HEK293 (cell line): ENCODE results near the gene RPS6KA5.

ENCODE experiments used
- CTCF ChIA-PET: fragments of 350-600 bp; formaldehyde crosslinking; extraction: SDS; loops from one replicate; lab custom pipeline; 2021; ENCODE audit warnings: antibody characterized with exemption; lab: Yijun Ruan, JAX
- POLR2A ChIA-PET: fragments of 300-600 bp; formaldehyde crosslinking; extraction: SDS; loops from one replicate; lab custom pipeline; 2020; ENCODE audit warnings: antibody characterized with exemption, inconsistent platforms; lab: Yijun Ruan, JAX
- H3K27ac ChIP-seq: fragments of 200-500 bp; sonication (Bioruptor generic); 2 replicates; pipeline ENCODE4 v1.5.1; 2014; ENCODE audit warnings: low read depth, low read length, control low read depth, inconsistent platforms; ENCODE audit errors: extremely low read depth
- H3K36me3 ChIP-seq, 2 experiments: fragments of 200-500 bp in 1 of 2; sonication (Bioruptor generic) in 1 of 2; 1 replicate in 1 of 2; 2 replicates in 1 of 2; pipeline ENCODE4 v1.5.1; 2014 to 2017; ENCODE audit warnings: inconsistent platforms in 2 of 2, low read length in 2 of 2; ENCODE audit not compliant: control insufficient read depth in 2 of 2, insufficient read depth in 1 of 2
- H3K4me1 ChIP-seq: fragments of 200-500 bp; sonication (Bioruptor generic); 2 replicates; pipeline ENCODE4 v1.5.1; 2014; ENCODE audit warnings: mild to moderate bottlenecking, low read length, inconsistent platforms; ENCODE audit not compliant: control insufficient read depth, insufficient read depth
- H3K4me3 ChIP-seq: 2 replicates; pipeline ENCODE4 v1.5.1; 2011; ENCODE audit warnings: low read depth, mild to moderate bottlenecking, control low read depth, low read length, moderate library complexity
- H3K9me3 ChIP-seq: fragments of 200-500 bp; sonication (Bioruptor generic); 2 replicates; pipeline ENCODE4 v1.5.1; 2014; ENCODE audit warnings: low read depth, low read length, inconsistent platforms; ENCODE audit not compliant: control insufficient read depth, insufficient read depth
- IKZF3 ChIP-seq: fragments of 450-650 bp; IDR thresholded peaks from 2 replicates; pipeline ENCODE4 v1.5.0; 2018; ENCODE audit warnings: missing biosample characterization, mild to moderate bottlenecking, missing genetic modification characterization, moderate library complexity
- KLF8 ChIP-seq: fragments of 450-650 bp; formaldehyde crosslinking; IDR thresholded peaks from 2 replicates; pipeline ENCODE4 v1.5.1; 2016; ENCODE audit warnings: missing biosample characterization, missing genetic modification characterization
- OVOL3 ChIP-seq: fragments of 450-650 bp; formaldehyde crosslinking; IDR thresholded peaks from 2 replicates; pipeline ENCODE4 v1.5.1; 2016; ENCODE audit warnings: missing biosample characterization, missing genetic modification characterization
- SP3 ChIP-seq: fragments of 450-650 bp; formaldehyde crosslinking; IDR thresholded peaks from 2 replicates; pipeline ENCODE4 v1.5.1; 2016; ENCODE audit warnings: missing biosample characterization, missing genetic modification characterization
- TCF7L2 ChIP-seq: IDR thresholded peaks from 2 replicates; pipeline ENCODE4 v1.6.1; 2011; ENCODE audit warnings: low read depth, mild to moderate bottlenecking, inconsistent platforms, low read length, moderate library complexity, borderline replicate concordance
- WT1 ChIP-seq: fragments of 450-650 bp; formaldehyde crosslinking; IDR thresholded peaks from 2 replicates; pipeline ENCODE4 v1.5.1; 2016; ENCODE audit warnings: missing biosample characterization, missing genetic modification characterization
- ZBTB8A ChIP-seq: fragments of 450-650 bp; formaldehyde crosslinking; IDR thresholded peaks from 2 replicates; pipeline ENCODE4 v1.5.1; 2016; ENCODE audit warnings: missing biosample characterization, missing genetic modification characterization
- ZFP41 ChIP-seq: fragments of 450-650 bp; formaldehyde crosslinking; IDR thresholded peaks from 2 replicates; pipeline ENCODE4 v1.5.1; 2016; ENCODE audit warnings: missing biosample characterization, missing genetic modification characterization, borderline replicate concordance
- ZNF133 ChIP-seq: fragments of 450-650 bp; formaldehyde crosslinking; IDR thresholded peaks from 2 replicates; pipeline ENCODE4 v1.5.1; 2016; ENCODE audit warnings: missing biosample characterization, missing genetic modification characterization
- ZNF146 ChIP-seq: fragments of 450-650 bp; formaldehyde crosslinking; IDR thresholded peaks from 2 replicates; pipeline ENCODE4 v1.5.1; 2016; ENCODE audit warnings: missing biosample characterization, missing genetic modification characterization
- ZNF16 ChIP-seq: fragments of 450-650 bp; formaldehyde crosslinking; IDR thresholded peaks from 2 replicates; pipeline ENCODE4 v1.5.1; 2016; ENCODE audit warnings: low read depth, missing biosample characterization, missing genetic modification characterization
- ZNF202 ChIP-seq: fragments of 450-650 bp; formaldehyde crosslinking; IDR thresholded peaks from 2 replicates; pipeline ENCODE4 v1.5.1; 2016; ENCODE audit warnings: missing biosample characterization, missing genetic modification characterization, borderline replicate concordance
- ZNF223 ChIP-seq: fragments of 450-650 bp; formaldehyde crosslinking; IDR thresholded peaks from 2 replicates; pipeline ENCODE4 v1.5.1; 2016; ENCODE audit warnings: missing biosample characterization, missing genetic modification characterization
- ZNF23 ChIP-seq: fragments of 450-650 bp; formaldehyde crosslinking; IDR thresholded peaks from 2 replicates; pipeline ENCODE4 v1.5.1; 2016; ENCODE audit warnings: missing biosample characterization, missing genetic modification characterization, borderline replicate concordance
- ZNF239 ChIP-seq: fragments of 450-650 bp; formaldehyde crosslinking; IDR thresholded peaks from 2 replicates; pipeline ENCODE4 v1.5.1; 2016; ENCODE audit warnings: missing biosample characterization, missing genetic modification characterization
- ZNF24 ChIP-seq: fragments of 450-650 bp; formaldehyde crosslinking; IDR thresholded peaks from 2 replicates; pipeline ENCODE4 v1.5.1; 2016; ENCODE audit warnings: missing biosample characterization, missing genetic modification characterization
- ZNF311 ChIP-seq: fragments of 450-650 bp; formaldehyde crosslinking; IDR thresholded peaks from 2 replicates; pipeline ENCODE4 v1.5.1; 2017; ENCODE audit warnings: missing biosample characterization, missing genetic modification characterization, borderline replicate concordance
- ZNF324 ChIP-seq: fragments of 450-650 bp; formaldehyde crosslinking; IDR thresholded peaks from 2 replicates; pipeline ENCODE4 v1.5.1; 2016; ENCODE audit warnings: missing biosample characterization, missing genetic modification characterization
- ZNF488 ChIP-seq: fragments of 450-650 bp; formaldehyde crosslinking; IDR thresholded peaks from 2 replicates; pipeline ENCODE4 v1.5.1; 2016; ENCODE audit warnings: missing biosample characterization, missing genetic modification characterization
- ZNF571 ChIP-seq: fragments of 450-650 bp; formaldehyde crosslinking; IDR thresholded peaks from 2 replicates; pipeline ENCODE4 v1.5.0; 2017; ENCODE audit warnings: missing biosample characterization, missing genetic modification characterization
- ZNF621 ChIP-seq: fragments of 450-650 bp; formaldehyde crosslinking; IDR thresholded peaks from 2 replicates; pipeline ENCODE4 v1.5.1; 2017; ENCODE audit warnings: missing biosample characterization, missing genetic modification characterization
- ZNF670 ChIP-seq: fragments of 450-650 bp; formaldehyde crosslinking; IDR thresholded peaks from 2 replicates; pipeline ENCODE4 v1.5.1; 2016; ENCODE audit warnings: missing biosample characterization, missing genetic modification characterization, low read depth
- ZNF747 ChIP-seq: fragments of 450-650 bp; formaldehyde crosslinking; IDR thresholded peaks from 2 replicates; pipeline ENCODE4 v1.5.1; 2016; ENCODE audit warnings: missing biosample characterization, missing genetic modification characterization
- TF ChIP-seq, protein P1 (sequence below): fragments of 450-650 bp; formaldehyde crosslinking; IDR thresholded peaks from 2 replicates; pipeline ENCODE4 v1.5.1; 2016; ENCODE audit warnings: missing biosample characterization, missing genetic modification characterization

RPS6KA5 gene

DNA sequence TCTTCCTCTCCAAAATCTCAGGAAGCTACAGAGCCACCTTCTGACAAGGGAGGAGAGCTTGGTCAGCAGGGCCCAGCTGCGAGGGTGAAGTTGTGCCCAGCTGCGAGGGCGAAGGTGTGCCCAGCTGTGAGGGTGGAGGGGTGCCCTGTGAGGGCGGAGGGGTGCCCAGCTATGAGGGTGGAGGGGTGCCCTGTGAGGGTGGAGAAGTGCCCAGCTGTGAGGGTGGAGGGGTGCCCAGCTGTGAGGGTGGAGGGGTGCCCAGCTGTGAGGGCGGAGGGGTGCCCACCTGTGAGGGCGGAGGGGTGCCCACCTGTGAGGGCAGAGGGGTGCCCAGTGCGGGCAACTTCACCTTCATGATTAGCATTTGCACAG lies 223.8 kb downstream of the RPS6KA5 start:
- Histone ChIP-seq H3K27ac (no peak overlapping the region), H3K36me3 (no peaks in the 10 kb centered on the region), H3K9me3 (no peaks in the 10 kb centered on the region), H3K4me3 (no peak overlapping the region), H3K4me1 (no peaks in the 10 kb centered on the region)
- POLR2A ChIA-PET, result no interaction called here
- 0 out of 2 replicates have a peak, but pooled peaks have one; percentile 34 for TF ChIP-seq ZBTB8A (tag by site-specific recombination)
- no peak for TF ChIP-seq ZNF146 (tag by site-specific recombination)
- CTCF ChIA-PET, result interaction anchor here (0.5 kb wide), 1 partner anchor 279 kb away, joined by 3 read pairs; no protein-coding TSS in a partner anchor

GRCh38 chr14:90831821-90832220 lies 228.6 kb downstream of the RPS6KA5 start:
- Histone ChIP-seq H3K27ac (no peak overlapping the region), H3K9me3 (no peaks in the 10 kb centered on the region), H3K4me1 (peaks cover 5% of the 10 kb centered on the region), H3K36me3 (no peaks in the 10 kb centered on the region), H3K4me3 (no peak overlapping the region)
- ChIA-PET CTCF (no interaction called here), POLR2A (no interaction called here)
- TF ChIP-seq ZNF202 (tag by site-specific recombination) (no peak), WT1 (tag by site-specific recombination) (no peak), ZNF747 (tag by site-specific recombination) (no peak), ZNF311 (tag by site-specific recombination) (no peak), SP3 (tag by site-specific recombination) (no peak), ZNF571 (tag by site-specific recombination) (no peak), ZNF23 (no peak), ZNF133 (no peak)

- H3K27ac ChIP-seq, result no peak overlapping the region
- H3K4me1 ChIP-seq, result peaks cover 5% of the 10 kb centered on the region
- no peak overlapping the region for H3K4me3 ChIP-seq
- POLR2A ChIA-PET, result no interaction called here
- no peaks in the 10 kb centered on the region for H3K36me3 ChIP-seq
- CTCF ChIA-PET, result no interaction called here
- no peak for TF ChIP-seq TCF7L2
- no peak for TF ChIP-seq OVOL3
- no peak for TF ChIP-seq ZNF223
- TF ChIP-seq KLF8 (tag by site-specific recombination), result no peak
- TF ChIP-seq ZNF670 (tag by site-specific recombination), result no peak
- TF ChIP-seq ZNF24, result no peak
- TF ChIP-seq ZNF324 (tag by site-specific recombination), result no peak
- TF ChIP-seq ZNF16 (tag by site-specific recombination), result no peak
- TF ChIP-seq, protein P1, sequence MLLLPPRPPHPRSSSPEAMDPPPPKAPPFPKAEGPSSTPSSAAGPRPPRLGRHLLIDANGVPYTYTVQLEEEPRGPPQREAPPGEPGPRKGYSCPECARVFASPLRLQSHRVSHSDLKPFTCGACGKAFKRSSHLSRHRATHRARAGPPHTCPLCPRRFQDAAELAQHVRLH (tag by site-specific recombination), result no peak
- TF ChIP-seq ZNF239 (tag by site-specific recombination), result no peak
- TF ChIP-seq ZNF488 (tag by site-specific recombination), result no peak
- no peak for TF ChIP-seq ZFP41 (tag by site-specific recombination)
- no peak for TF ChIP-seq IKZF3
- no peak for TF ChIP-seq ZNF621 (tag by site-specific recombination)
- no peaks in the 10 kb centered on the region for H3K9me3 ChIP-seq
Observed at GRCh38 chr14:90830931-90831701, 229.3 kb downstream of the RPS6KA5 start.
